SIG-M5 (cell line): ENCODE data around the gene TADA3.

ENCODE experiments used
- DNase-seq: peaks from one replicate; lab custom pipeline; 2025; lab: John Stamatoyannopoulos, UW

Gene TADA3

GRCh38 chr3:9760779-9761505 lies 31.3 kb downstream of the TADA3 start:
- DNase-seq = no peak

GRCh38 chr3:9757427-9757826 lies 34.8 kb downstream of the TADA3 start:
- DNase-seq = no peak

- no peak for DNase-seq
Observed at GRCh38 chr3:9754678-9755077, 37.6 kb downstream of the TADA3 start.

GRCh38 chr3:9750556-9751411 lies 41.5 kb downstream of the TADA3 start:
- no peak for DNase-seq

GRCh38 chr3:9749645-9750555 lies 42.4 kb downstream of the TADA3 start, which contains the start of gene OGG1:
Gene OGG1, plus strand, starts transcription at chr3:9749952. Its CDS starts 335 bp downstream, at chr3:9750287.
- peak; percentile 95 for DNase-seq

- DNase-seq = no peak
Observed at GRCh38 chr3:9749296-9749644, 43.0 kb downstream of the TADA3 start.

GRCh38 chr3:9748031-9748430 lies 44.2 kb downstream of the TADA3 start:
- no peak for DNase-seq

GRCh38 chr3:9747267-9747666 lies 45.0 kb downstream of the TADA3 start:
- no peak for DNase-seq

GRCh38 chr3:9746330-9746729 lies 45.9 kb downstream of the TADA3 start:
- no peak for DNase-seq

- no peak for DNase-seq
Observed at GRCh38 chr3:9745521-9745920, 46.8 kb downstream of the TADA3 start.

- DNase-seq = no peak
Observed at GRCh38 chr3:9744162-9744561, 48.1 kb downstream of the TADA3 start.

- no peak for DNase-seq
Observed at GRCh38 chr3:9743548-9743947, 48.7 kb downstream of the TADA3 start.

- no peak for DNase-seq
Observed at GRCh38 chr3:9742560-9742959, 49.7 kb downstream of the TADA3 start.

GRCh38 chr3:9739181-9739580 lies 53.1 kb downstream of the TADA3 start:
- no peak for DNase-seq

- DNase-seq = no peak
Observed at GRCh38 chr3:9736831-9737230, 55.4 kb downstream of the TADA3 start.

GRCh38 chr3:9732740-9733115 lies 59.5 kb downstream of the TADA3 start:
- DNase-seq = no peak

GRCh38 chr3:9732080-9732739 lies 60.1 kb downstream of the TADA3 start:
- no peak for DNase-seq

GRCh38 chr3:9731206-9732079 lies 60.8 kb downstream of the TADA3 start, which contains the start of gene BRPF1:
Gene BRPF1, plus strand, starts transcription at chr3:9731735. Its CDS starts 2,406 bp downstream, at chr3:9734141.
- peak; percentile 90 for DNase-seq

GRCh38 chr3:9730657-9731205 lies 61.5 kb downstream of the TADA3 start:
- no peak for DNase-seq
